Parathyroid adenoma (tissue), 2 donors: ENCODE measurements around the gene NR1I2.

Experiments
- H2AFZ ChIP-seq: fragments of 300-600 bp; sonication (generic); one replicate; pipeline ENCODE4 v1.7.0; 2017; ENCODE audit warnings: antibody characterized with exemption, mild to moderate bottlenecking
- H3K27ac ChIP-seq: fragments of 300-600 bp; sonication (generic); one replicate; pipeline ENCODE4 v1.7.0; 2017
- H3K27me3 ChIP-seq: fragments of 300-600 bp; sonication (generic); one replicate; pipeline ENCODE4 v1.7.0; 2017; ENCODE audit warnings: low read length; ENCODE audit not compliant: control insufficient read depth, insufficient read depth
- H3K36me3 ChIP-seq: fragments of 300-600 bp; sonication (generic); one replicate; pipeline ENCODE4 v1.7.0; 2017; ENCODE audit warnings: low read length; ENCODE audit not compliant: control insufficient read depth, insufficient read depth
- H3K4me1 ChIP-seq: fragments of 300-600 bp; sonication (generic); one replicate; pipeline ENCODE4 v1.7.0; 2017; ENCODE audit warnings: control low read depth
- H3K4me2 ChIP-seq: fragments of 300-600 bp; sonication (generic); one replicate; pipeline ENCODE4 v1.7.0; 2017; ENCODE audit warnings: low read length
- H3K4me3 ChIP-seq: fragments of 300-600 bp; sonication (generic); one replicate; pipeline ENCODE4 v1.7.0; 2017; ENCODE audit warnings: low read depth, low read length
- H3K79me2 ChIP-seq: fragments of 300-600 bp; sonication (generic); one replicate; pipeline ENCODE4 v1.7.0; 2017; ENCODE audit warnings: control low read depth
- H3K9ac ChIP-seq: fragments of 300-600 bp; sonication (generic); one replicate; pipeline ENCODE4 v1.7.0; 2017; ENCODE audit warnings: mild to moderate bottlenecking
- H3K9me3 ChIP-seq: fragments of 300-600 bp; sonication (generic); one replicate; pipeline ENCODE4 v1.7.0; 2017; ENCODE audit warnings: low read length; ENCODE audit not compliant: control insufficient read depth
- CTCF ChIP-seq: fragments of 300-600 bp; sonication (generic); IDR thresholded peaks from one replicate; pipeline ENCODE4 v1.7.0; 2017; ENCODE audit warnings: antibody characterized with exemption, mild to moderate bottlenecking
- donor health status: primary hyperparathyroidism.

Gene NR1I2

GRCh38 chr3:119781330-119782198, at the start of gene NR1I2:
Gene NR1I2, plus strand, starts transcription at chr3:119782101.
- H3K27me3 ChIP-seq, result no peaks in the 10 kb centered on the region
- no peak for TF ChIP-seq CTCF
- H3K4me2 ChIP-seq, result no peak within 1 kb of the TSS
- no peak within 1 kb of the TSS for H2AFZ ChIP-seq
- H3K9ac ChIP-seq, result no peak within 1 kb of the TSS
- no peaks in the 10 kb centered on the region for H3K79me2 ChIP-seq
- no peaks in the 10 kb centered on the region for H3K9me3 ChIP-seq
- H3K4me1 ChIP-seq, result no peaks in the 10 kb centered on the region
- no peak within 1 kb of the TSS for H3K27ac ChIP-seq
- no peaks in the 10 kb centered on the region for H3K36me3 ChIP-seq
- H3K4me3 ChIP-seq, result no peak within 1 kb of the TSS

- no peak for TF ChIP-seq CTCF
- Histone ChIP-seq H3K27ac (no peak overlapping the region), H3K27me3 (no peaks in the 10 kb centered on the region)
Observed at GRCh38 chr3:119733812-119734211, 48.1 kb upstream of the NR1I2 start.

GRCh38 chr3:119738741-119739140, 43.2 kb upstream of the NR1I2 start:
- TF ChIP-seq CTCF, result no peak
- no peak overlapping the region for H3K9ac ChIP-seq
- H2AFZ ChIP-seq, result no peak overlapping the region
- no peaks in the 10 kb centered on the region for H3K79me2 ChIP-seq
- no peaks in the 10 kb centered on the region for H3K9me3 ChIP-seq
- H3K27me3 ChIP-seq, result no peaks in the 10 kb centered on the region
- no peaks in the 10 kb centered on the region for H3K36me3 ChIP-seq
- no peaks in the 10 kb centered on the region for H3K4me1 ChIP-seq
- no peak overlapping the region for H3K4me3 ChIP-seq
- no peak overlapping the region for H3K4me2 ChIP-seq
- H3K27ac ChIP-seq, result no peak overlapping the region

More at GRCh38 chr3:119733812-119734211, 48.1 kb upstream of the NR1I2 start:
- no peak overlapping the region for H3K4me3 ChIP-seq
- no peaks in the 10 kb centered on the region for H3K9me3 ChIP-seq
- no peaks in the 10 kb centered on the region for H3K4me1 ChIP-seq
- no peak overlapping the region for H3K9ac ChIP-seq
- H3K79me2 ChIP-seq, result no peaks in the 10 kb centered on the region
- H2AFZ ChIP-seq, result no peak overlapping the region
- H3K36me3 ChIP-seq, result no peaks in the 10 kb centered on the region
- no peak overlapping the region for H3K4me2 ChIP-seq

DNA sequence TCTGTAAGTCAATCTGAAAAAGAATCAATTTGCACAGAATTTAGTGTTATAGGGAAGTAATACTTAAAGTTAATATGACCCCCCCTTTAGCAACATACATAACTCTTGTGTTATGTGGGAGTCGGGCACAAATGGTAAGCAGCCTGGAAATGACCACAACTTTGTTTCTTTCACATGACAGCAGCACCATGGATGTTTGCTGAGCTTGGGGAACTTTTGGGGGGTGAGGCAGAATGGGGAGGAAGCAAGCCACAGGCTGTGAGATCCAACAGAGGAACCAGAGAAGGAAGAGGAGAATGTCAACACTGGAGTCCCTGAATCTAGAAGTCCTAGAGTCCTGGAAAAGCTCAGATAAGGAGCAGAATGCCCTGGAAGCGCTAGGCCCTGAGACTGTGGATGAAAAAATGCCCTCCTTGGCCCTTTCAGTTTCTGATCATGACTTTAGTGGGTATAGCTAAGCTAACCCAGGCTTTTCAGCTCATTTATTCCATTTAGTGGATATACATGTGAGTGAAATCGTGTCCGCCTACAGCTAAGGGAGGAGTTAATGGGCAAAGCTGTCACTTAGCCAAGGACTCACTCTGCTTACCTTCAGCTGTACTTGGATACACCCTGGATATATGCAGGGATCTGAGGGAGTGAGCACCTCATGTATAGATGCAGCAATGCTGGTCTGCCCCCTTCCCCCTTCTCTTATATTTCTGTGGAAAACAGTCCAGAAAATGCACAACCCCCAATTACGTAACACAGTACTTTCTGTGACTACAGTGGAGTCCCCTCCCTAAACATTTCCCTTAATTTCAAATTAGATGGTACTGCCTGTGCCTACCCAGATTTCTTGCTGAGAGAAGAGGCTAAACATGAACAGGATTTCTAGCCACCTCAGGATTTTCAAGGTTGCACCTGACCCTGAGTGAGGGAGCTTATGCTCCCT, 40.0 kb upstream of the NR1I2 start:
- no peaks in the 10 kb centered on the region for H3K79me2 ChIP-seq
- no peaks in the 10 kb centered on the region for H3K27me3 ChIP-seq
- H3K4me3 ChIP-seq, result no peak overlapping the region
- H3K9me3 ChIP-seq, result no peaks in the 10 kb centered on the region
- no peak overlapping the region for H3K9ac ChIP-seq
- H3K4me2 ChIP-seq, result no peak overlapping the region
- H3K4me1 ChIP-seq, result no peaks in the 10 kb centered on the region
- TF ChIP-seq CTCF, result no peak
- no peak overlapping the region for H2AFZ ChIP-seq
- H3K36me3 ChIP-seq, result no peaks in the 10 kb centered on the region
- no peak overlapping the region for H3K27ac ChIP-seq
